ENCODE data around the gene SOHLH1.

DNA sequence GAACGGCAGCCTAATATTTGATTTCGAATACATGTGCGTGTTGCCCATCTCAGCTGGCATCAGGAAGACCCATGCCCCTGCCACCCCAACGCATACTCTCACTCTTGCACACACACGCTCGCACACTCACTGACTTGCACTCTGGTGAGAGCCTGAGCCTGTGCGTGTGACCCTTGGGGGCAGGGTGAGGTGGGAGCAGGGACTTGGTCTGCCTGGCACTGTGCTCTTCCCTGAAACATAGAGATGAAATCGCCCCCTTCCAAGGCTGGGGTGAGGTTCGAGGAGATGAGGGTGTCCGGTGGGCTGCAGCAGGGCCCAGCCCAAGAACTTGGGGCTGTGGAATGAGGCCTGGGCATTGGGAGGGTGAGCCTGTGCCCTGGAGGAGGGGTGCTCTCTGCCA, 35.0 kb downstream of the SOHLH1 start:
- no peak for TF ChIP-seq POLR2AphosphoS5 (IDR thresholded peaks at IDR 0.05; ENCODE audit: low read depth, low read length)
- TF ChIP-seq JUND (IDR thresholded peaks at IDR 0.05), result no peak
- TF ChIP-seq EZH2 (IDR thresholded peaks at IDR 0.05), result no peak
- TF ChIP-seq POLR2A (IDR thresholded peaks at IDR 0.05; ENCODE audit: borderline replicate concordance, extremely low read depth, insufficient read depth, insufficient read length), result no peak
- TF ChIP-seq, protein P1, sequence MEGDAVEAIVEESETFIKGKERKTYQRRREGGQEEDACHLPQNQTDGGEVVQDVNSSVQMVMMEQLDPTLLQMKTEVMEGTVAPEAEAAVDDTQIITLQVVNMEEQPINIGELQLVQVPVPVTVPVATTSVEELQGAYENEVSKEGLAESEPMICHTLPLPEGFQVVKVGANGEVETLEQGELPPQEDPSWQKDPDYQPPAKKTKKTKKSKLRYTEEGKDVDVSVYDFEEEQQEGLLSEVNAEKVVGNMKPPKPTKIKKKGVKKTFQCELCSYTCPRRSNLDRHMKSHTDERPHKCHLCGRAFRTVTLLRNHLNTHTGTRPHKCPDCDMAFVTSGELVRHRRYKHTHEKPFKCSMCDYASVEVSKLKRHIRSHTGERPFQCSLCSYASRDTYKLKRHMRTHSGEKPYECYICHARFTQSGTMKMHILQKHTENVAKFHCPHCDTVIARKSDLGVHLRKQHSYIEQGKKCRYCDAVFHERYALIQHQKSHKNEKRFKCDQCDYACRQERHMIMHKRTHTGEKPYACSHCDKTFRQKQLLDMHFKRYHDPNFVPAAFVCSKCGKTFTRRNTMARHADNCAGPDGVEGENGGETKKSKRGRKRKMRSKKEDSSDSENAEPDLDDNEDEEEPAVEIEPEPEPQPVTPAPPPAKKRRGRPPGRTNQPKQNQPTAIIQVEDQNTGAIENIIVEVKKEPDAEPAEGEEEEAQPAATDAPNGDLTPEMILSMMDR (IDR thresholded peaks at IDR 0.05 in 2 of 3, conservative IDR thresholded peaks at IDR 0.05 in 1 of 3; ENCODE audit: borderline replicate concordance in 1 of 3, insufficient read depth in 1 of 3, low read depth in 2 of 3, low read length in 2 of 3), result no peak
- TF ChIP-seq ATF3 (IDR thresholded peaks at IDR 0.05), result no peak
- TF ChIP-seq CEBPB (IDR thresholded peaks at IDR 0.05; ENCODE audit: low read depth), result no peak
- TF ChIP-seq FOSL1 (IDR thresholded peaks at IDR 0.05; ENCODE audit: low read depth), result no peak
- TF ChIP-seq CBX3 (IDR thresholded peaks at IDR 0.05; ENCODE audit: low read depth), result no peak
- TF ChIP-seq REST (IDR thresholded peaks at IDR 0.05; ENCODE audit: low read depth), result no peak
- no peak for TF ChIP-seq ELF1 (IDR thresholded peaks at IDR 0.05; ENCODE audit: borderline replicate concordance, low read depth)
- no peak for TF ChIP-seq EZH2phosphoT487 (IDR thresholded peaks at IDR 0.05; ENCODE audit: borderline replicate concordance)

All from HCT116 (cell line).